NCI-H2171 (cell line): Measurements from ENCODE around the gene IL1RAPL2.
"Not testable (repeated sequence)": the region's sequence is repeated elsewhere in the genome, so short reads cannot be mapped to it uniquely, and the experiment has no call there.

ENCODE experiments used
- DNase-seq: peaks from one replicate; lab custom pipeline; 2025; lab: John Stamatoyannopoulos, UW

Gene IL1RAPL2

DNA sequence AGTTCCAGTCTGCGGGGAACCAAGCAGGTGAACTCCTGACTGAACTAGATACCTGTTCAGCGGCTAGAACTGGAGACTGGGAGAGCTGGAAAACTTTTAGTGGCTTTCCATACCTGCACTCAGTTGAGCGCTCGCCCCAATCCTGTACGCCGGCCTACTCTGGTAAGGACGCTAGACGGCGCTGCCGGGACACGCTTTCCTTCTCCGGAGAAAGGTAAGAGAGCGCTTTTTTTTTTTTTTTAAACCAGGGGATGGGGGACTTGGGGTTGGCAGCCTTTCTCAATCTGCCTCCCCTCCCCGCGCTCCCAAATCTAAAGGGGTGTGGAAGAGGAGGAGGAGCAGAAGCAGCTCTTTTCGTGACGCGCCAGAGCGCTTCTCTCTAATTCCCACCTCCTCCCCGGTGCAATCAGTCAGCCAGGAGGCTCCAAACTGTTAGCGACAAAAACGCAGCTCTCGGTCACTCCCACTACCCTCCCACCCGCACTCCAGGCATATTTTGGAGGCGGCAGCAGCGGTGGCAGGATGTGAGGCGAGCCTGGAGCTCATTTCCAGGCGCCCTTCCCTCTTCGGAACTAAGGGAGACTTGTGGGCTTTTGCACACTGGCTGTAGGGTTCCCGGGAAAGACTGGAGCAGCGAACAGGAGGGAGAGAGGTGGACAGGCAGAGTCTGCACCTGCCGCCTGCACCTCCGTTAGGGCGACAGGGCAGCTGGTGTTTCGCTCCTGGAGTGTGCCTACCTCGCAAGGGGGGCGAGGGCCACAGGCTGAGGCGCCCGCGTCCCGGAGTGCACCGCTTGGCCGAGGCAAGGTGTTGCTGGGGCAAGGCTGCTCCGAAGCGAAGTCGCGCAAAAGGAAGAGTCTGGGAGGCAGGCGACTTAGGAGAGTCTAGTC, at the start of gene IL1RAPL2:
TSS of gene IL1RAPL2 (plus strand) at position 409 of the 890 bp plus-strand sequence.
- DNase-seq: no peak

DNA sequence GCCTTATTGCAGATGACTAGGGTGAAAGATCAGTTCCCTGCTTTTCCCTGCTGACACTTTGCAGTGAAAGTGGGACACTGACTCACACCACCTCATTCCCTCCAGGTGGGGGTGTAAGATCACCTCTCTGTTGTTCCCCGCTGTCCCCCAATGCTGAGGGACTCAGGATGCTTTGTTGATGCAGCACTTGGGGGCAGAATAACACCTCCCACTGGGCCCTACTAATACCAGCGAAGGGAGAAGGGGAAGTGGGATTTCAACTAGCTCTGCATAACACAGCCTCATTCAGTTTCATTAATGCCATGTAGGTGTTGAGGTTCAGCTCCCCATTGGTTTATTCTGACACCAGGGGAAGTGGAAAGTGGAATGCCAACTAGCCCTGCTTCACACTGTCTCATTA, 43.6 kb upstream of the IL1RAPL2 start:
- no peak for DNase-seq

DNA sequence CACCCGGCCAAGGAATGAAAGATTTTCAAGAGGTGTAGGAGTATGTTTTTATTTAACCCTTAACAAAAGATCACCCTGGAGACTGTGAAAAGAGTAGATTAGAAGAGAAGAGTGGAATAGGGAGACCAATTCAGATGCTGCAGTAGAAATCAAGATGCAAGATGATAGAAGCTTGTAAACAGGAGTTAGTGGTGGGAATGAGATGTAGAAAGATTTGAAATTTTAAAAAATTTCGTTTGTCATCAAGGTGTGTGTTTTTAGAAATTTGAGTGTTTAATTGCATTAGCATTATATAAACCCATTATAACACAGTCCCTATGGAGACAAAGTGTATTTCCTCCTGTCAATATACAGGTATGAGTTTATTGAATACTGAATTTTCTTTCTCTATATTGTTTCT, 42.1 kb upstream of the IL1RAPL2 start:
- DNase-seq: no peak

DNA sequence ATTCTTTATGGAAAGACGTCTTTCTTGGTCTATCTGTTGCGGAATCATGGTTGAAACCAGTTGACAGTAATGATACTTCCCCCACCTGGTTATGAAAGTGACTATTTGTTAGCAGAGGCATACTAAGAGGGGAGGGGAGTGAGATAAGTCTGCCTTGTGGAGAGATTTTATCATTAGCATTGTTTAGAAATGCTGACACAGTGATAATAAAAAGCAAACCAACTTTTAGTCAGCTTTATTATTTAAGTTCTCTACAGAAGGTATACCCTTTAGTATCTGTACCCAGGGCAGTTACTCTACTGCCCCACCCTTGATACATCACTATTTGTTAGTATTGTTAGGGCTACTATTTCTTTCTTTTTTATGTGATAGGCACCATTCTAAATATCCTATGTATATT, 26.9 kb upstream of the IL1RAPL2 start:
- DNase-seq: no peak

DNA sequence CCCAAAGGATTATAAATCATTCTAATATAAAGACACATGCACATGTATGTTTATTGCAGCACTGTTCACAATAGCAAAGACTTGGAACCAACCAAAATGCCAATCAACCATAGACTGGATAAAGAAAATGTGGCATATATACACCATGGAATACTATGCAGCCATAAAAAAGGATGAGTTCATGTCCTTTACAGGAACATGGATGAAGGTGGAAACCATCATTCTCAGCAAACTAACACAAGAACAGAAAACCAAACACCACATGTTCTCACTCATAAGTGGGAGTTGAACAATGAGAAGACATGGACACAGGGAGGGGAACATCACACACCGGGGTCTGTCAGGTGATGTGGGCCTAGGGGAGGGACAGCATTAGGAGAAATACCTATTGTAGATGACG, 23.6 kb upstream of the IL1RAPL2 start:
- not testable (repeated sequence) for DNase-seq

- no peak for DNase-seq
These were observed 1.7 kb upstream of the IL1RAPL2 start for GRCh38 chrX:104564335-104564734.

- DNase-seq: no peak
These were observed 887 bp upstream of the IL1RAPL2 start for GRCh38 chrX:104564921-104565703.

DNA sequence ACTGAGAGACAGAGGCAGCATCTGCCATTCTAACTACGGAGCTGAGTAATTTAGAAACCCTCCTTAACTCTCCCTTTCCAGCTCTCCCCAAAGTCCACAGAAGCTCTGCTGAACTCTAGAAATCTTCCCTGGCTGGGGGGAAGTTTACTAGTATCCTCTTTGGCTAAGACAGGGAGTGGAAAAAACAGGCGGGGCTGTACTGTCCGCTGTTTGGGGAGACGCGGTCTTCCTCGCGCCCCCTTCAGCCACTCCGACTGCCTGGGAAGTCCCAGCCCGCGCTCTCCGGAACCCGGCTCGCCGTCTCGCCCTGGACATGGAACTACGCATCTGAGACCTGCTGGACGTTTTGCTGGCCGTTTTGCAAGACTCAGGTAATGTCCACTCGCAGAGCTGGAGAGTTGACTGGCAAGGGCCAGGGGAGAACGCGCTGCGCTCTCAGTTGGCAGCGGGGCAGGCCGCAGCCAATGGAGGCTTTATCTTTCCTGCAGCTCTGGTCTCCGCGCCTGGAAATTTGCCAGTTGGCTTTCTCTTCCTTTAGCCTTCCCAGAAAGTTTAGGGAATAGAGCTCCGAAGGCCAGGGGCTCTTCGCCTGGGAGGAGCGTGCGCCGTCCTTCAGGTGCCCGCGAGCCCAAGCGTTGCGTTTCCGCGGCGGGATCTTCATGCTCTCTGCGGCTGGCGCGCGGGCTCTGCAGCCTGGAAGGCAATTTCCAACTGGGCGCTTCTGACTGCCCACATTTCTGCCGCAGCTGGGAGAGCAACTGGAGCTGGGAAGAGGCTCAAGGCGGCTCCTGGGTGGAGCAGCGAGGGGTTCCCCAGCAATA, 892 bp downstream of the IL1RAPL2 start:
- no peak for DNase-seq

GRCh38 chrX:104567506-104567905, 1.5 kb downstream of the IL1RAPL2 start:
- DNase-seq: no peak

- no peak for DNase-seq
These were observed 2.4 kb downstream of the IL1RAPL2 start for GRCh38 chrX:104568304-104568915.

- no peak for DNase-seq
These were observed 52.3 kb downstream of the IL1RAPL2 start for GRCh38 chrX:104618106-104618895.

- DNase-seq: no peak
These were observed 55.8 kb downstream of the IL1RAPL2 start for GRCh38 chrX:104621781-104622180.

DNA sequence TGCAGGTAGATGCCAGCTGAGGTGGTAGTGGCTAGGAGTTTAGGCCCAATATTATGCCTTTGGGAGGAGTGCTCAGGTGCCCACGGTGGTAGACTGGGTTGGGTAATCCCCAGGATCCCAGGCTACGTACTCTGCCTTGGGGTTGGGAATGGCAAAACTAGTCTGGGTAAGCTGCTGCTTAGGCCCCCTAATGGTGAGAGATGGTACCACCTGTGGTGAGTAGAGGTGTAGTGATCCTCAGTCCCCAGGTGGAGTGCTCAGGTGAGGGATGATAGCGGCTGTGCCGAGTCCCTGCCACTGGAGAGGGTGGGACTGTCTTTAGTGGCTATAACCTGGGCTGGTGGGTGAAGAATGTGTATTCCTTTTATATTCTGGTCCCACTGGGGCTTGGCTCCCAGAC, 75.2 kb downstream of the IL1RAPL2 start:
- DNase-seq: no peak

- no peak for DNase-seq
These were observed 81.1 kb downstream of the IL1RAPL2 start for GRCh38 chrX:104647084-104647483.

DNA sequence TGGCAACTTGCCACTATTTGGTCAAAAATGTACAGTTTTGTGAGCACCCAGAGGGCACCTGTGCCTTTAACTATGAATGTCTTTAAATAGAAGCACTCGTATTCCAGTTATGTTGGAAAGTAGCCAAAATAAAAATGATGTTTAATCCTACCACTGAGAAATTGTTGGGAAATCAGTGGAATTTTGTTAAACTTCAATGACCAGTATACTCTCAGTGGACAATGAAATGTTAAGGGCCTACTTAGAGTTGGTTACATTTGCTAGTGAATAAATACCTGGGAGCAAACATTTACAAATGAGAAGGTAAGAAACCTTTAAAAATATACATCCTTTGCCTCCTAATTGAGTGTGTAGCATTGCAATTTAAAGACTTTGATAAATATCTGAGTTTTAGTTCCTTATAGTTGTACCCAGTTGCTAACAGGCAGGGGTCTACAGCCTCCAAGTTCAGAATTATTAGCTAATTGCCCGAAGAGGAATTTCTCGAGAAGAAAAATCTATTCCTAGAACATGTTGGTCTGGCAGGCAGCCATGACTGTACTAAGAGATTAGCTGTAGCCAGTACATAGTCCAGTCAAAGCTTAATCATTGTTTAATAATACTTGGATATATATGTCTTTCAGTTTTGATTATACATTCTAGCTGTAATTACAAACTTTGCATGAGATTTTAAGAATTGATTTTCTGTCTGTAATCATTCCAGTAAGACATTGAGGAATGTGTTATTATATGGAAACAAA, 93.2 kb downstream of the IL1RAPL2 start:
- DNase-seq: no peak

GRCh38 chrX:104660092-104660491, 94.1 kb downstream of the IL1RAPL2 start:
- no peak for DNase-seq

DNA sequence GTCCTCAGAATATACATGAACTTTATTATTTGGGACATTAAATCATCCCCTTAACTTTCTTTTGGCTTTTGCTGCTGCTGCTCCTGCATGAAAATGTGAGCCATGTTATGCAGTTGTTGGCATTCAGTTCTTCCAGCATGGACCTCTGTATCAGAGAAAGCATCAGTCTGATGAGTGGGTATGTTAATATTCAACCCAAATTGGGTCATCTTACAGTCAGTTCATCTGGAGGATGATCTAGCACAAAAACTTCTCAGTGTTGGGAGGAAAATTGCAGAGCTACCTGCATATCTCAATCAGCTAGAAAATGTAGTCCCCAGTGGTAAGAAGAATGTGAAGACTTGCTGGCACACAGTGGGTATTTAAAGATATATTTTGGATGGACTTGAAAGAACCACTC, 96.7 kb downstream of the IL1RAPL2 start:
- no peak for DNase-seq

GRCh38 chrX:104665691-104666090, 99.7 kb downstream of the IL1RAPL2 start:
- no peak for DNase-seq

DNA sequence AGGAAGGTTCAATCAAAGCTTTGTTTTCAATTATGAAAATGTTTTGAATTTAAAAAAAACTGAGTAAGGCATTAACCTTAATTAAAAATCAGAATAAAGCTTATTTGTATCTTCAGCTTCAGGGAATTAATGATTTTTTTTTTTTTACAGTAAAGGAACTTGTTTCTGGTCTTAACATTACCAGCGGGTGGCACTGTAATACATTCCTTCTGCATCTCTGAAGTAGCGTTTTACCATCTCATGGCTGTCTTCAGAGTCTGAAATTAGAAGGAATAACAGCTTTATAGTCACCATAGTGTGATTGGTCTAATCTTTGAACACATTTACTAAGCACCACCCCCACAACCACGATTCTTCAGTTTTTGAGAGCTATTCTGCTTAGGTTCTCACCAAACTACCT, 102.6 kb downstream of the IL1RAPL2 start:
- no peak for DNase-seq

DNA sequence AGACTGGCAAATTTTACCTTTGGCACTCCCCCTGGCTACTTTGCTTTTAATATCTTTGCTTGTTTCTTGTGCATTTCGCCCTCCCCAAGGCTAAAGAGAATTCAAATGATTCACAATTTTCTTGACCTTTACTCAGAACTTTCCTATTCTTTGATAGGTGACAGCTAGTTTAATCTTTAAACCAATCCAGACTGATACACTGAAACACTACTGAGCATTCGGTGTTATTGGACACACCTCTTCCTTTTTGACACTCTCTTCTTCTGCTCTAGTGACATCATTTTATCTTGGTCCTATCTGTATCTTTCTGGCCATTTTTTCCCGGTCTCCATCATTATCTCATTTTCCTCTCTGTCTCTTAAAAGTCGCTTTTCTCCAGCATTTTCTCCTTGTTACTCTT, 103.1 kb downstream of the IL1RAPL2 start:
- DNase-seq: no peak
